ENCODE data around the gene ADGRB3. TPM values are rescaled to one million over a fixed set of nuclear protein-coding genes. Genes with fewer than 3 reads are reported as not detected.
"Not testable (repeated sequence)": the region's sequence is repeated elsewhere in the genome, so short reads cannot be mapped to it uniquely, and the experiment has no call there.

ADGRB3 gene
- total and polyA plus RNA-seq, 2 donors (not counting 1 experiment from before 2014, with no cell fraction given) = not detected

GRCh38 chr6:69111301-69111700, 476.2 kb downstream of the ADGRB3 start:
- no CpG with 5 or more reads among the region's 2 CpGs for WGBS (ENCODE audit: insufficient coverage)
- no peak overlapping the region for H3K27ac Mint-ChIP-seq
- ATAC-seq (ENCODE audit: low read depth) = no peak
- H2AFZ ChIP-seq (ENCODE audit: insufficient read depth, low read depth, low read length, poor library complexity, severe bottlenecking) = no peak overlapping the region
- no peak overlapping the region for H3K4me3 Mint-ChIP-seq
- DNase-seq = no peak
- H3K4me2 ChIP-seq (replicated peaks; ENCODE audit: low read depth, low read length, poor library complexity, severe bottlenecking) = no peak overlapping the region
- H3K27me3 ChIP-seq (replicated peaks in 1 of 4; ENCODE audit: control extremely low read depth in 1 of 4, control insufficient read depth in 3 of 4, insufficient read depth in 4 of 4, low read length in 3 of 4) = no peaks in the 10 kb centered on the region
- no peaks in the 10 kb centered on the region for H3K9me3 Mint-ChIP-seq (ENCODE audit: insufficient read depth)
- no peaks in the 10 kb centered on the region for H3K4me1 ChIP-seq (ENCODE audit: control insufficient read depth in 2 of 2, insufficient read depth in 2 of 2, low read length in 2 of 2)
- H3K4me1 Mint-ChIP-seq = no peaks in the 10 kb centered on the region
- ChIA-PET CTCF (interaction anchor here (0.6 kb wide), 1 partner anchor 1219 kb away, joined by 3 read pairs; no protein-coding TSS in a partner anchor), POLR2A (no interaction called here)
- intact Hi-C loops (cut with micrococcal nuclease) = no loop called here
- no peak overlapping the region for H3K9ac ChIP-seq (ENCODE audit: low read length)
- TF ChIP-seq EZH2 (IDR thresholded peaks at IDR 0.05; ENCODE audit: borderline replicate concordance, insufficient read depth, low read depth, low read length, poor library complexity, severe bottlenecking) = no peak
- TF ChIP-seq CTCF (IDR thresholded peaks at IDR 0.05) = no peak
- H3K9me3 ChIP-seq (ENCODE audit: control extremely low read depth in 1 of 3, control insufficient read depth in 2 of 3, insufficient read depth in 1 of 3, low read length in 2 of 3) = peaks cover 0 to 3% (median 0%) of the 10 kb centered on the region in 3 donors
- H3K79me2 ChIP-seq (ENCODE audit: control insufficient read depth, insufficient read depth, low read length) = no peaks in the 10 kb centered on the region
- no peaks in the 10 kb centered on the region for H3K27me3 Mint-ChIP-seq
- H3K36me3 ChIP-seq (replicated peaks in 1 of 2; ENCODE audit: control extremely low read depth in 1 of 2, control insufficient read depth in 1 of 2, extremely low read depth in 1 of 2, insufficient read depth in 2 of 2, low read length in 1 of 2) = no peaks in the 10 kb centered on the region
- H3K4me3 ChIP-seq (ENCODE audit: control extremely low read depth in 1 of 5, extremely low read depth in 1 of 5, insufficient read depth in 1 of 5, low read depth in 2 of 5, low read length in 4 of 5) = no peak overlapping the region
- H3K27ac ChIP-seq (ENCODE audit: low read length in 2 of 2) = no peak overlapping the region
- no peaks in the 10 kb centered on the region for H4K20me1 ChIP-seq (ENCODE audit: control insufficient read depth, insufficient read depth, low read length, poor library complexity, severe bottlenecking)

DNA sequence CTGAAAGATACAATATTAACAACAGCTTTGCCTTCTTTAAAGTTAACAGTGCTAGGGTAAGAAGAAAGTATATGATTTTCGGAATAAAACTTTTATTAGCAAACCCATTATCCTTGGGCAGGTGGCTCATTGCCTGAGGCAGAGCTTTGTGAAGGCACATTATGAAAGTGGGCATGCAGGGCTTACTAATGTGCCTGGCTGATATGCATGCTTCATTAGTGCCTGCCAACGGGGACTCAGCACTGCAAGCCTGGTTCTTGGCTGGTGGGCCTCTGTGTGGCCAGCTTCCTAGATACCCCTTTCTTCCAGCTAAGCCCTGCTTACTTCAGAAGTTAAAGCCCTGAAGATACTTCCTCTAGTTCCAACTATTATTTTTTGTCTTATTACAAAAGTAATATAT, 481.6 kb downstream of the ADGRB3 start:
- H3K27me3 ChIP-seq (replicated peaks in 1 of 4; ENCODE audit: control extremely low read depth in 1 of 4, control insufficient read depth in 3 of 4, insufficient read depth in 4 of 4, low read length in 3 of 4) = no peaks in the 10 kb centered on the region
- no peak overlapping the region for H2AFZ ChIP-seq (ENCODE audit: insufficient read depth, low read depth, low read length, poor library complexity, severe bottlenecking)
- no peaks in the 10 kb centered on the region for H3K4me1 ChIP-seq (ENCODE audit: control insufficient read depth in 2 of 2, insufficient read depth in 2 of 2, low read length in 2 of 2)
- ATAC-seq (ENCODE audit: low read depth) (no peak), DNase-seq (no peak)
- intact Hi-C loops (cut with micrococcal nuclease) = no loop called here
- H3K9ac ChIP-seq (ENCODE audit: low read length) = no peak overlapping the region
- H3K4me3 ChIP-seq (ENCODE audit: control extremely low read depth in 1 of 5, extremely low read depth in 1 of 5, insufficient read depth in 1 of 5, low read depth in 2 of 5, low read length in 4 of 5) = no peak overlapping the region
- Mint-ChIP-seq H3K4me3 (no peak overlapping the region), H3K27me3 (no peaks in the 10 kb centered on the region), H3K27ac (no peak overlapping the region), H3K9me3 (ENCODE audit: insufficient read depth) (no peaks in the 10 kb centered on the region), H3K4me1 (no peaks in the 10 kb centered on the region)
- WGBS (ENCODE audit: insufficient coverage) = no CpG with 5 or more reads among the region's 2 CpGs
- CTCF ChIA-PET = no interaction called here
- TF ChIP-seq EZH2 (IDR thresholded peaks at IDR 0.05; ENCODE audit: borderline replicate concordance, insufficient read depth, low read depth, low read length, poor library complexity, severe bottlenecking) = no peak
- no peak for TF ChIP-seq CTCF (IDR thresholded peaks at IDR 0.05)
- no peaks in the 10 kb centered on the region for H3K79me2 ChIP-seq (ENCODE audit: control insufficient read depth, insufficient read depth, low read length)
- H4K20me1 ChIP-seq (ENCODE audit: control insufficient read depth, insufficient read depth, low read length, poor library complexity, severe bottlenecking) = no peaks in the 10 kb centered on the region
- POLR2A ChIA-PET = no interaction called here
- H3K36me3 ChIP-seq (replicated peaks in 1 of 2; ENCODE audit: control extremely low read depth in 1 of 2, control insufficient read depth in 1 of 2, extremely low read depth in 1 of 2, insufficient read depth in 2 of 2, low read length in 1 of 2) = no peaks in the 10 kb centered on the region
- no peak overlapping the region for H3K27ac ChIP-seq (ENCODE audit: low read length in 2 of 2)
- peaks cover 0 to 7% (median 0%) of the 10 kb centered on the region in 3 donors for H3K9me3 ChIP-seq (ENCODE audit: control extremely low read depth in 1 of 3, control insufficient read depth in 2 of 3, insufficient read depth in 1 of 3, low read length in 2 of 3)
- no peak overlapping the region for H3K4me2 ChIP-seq (replicated peaks; ENCODE audit: low read depth, low read length, poor library complexity, severe bottlenecking)

GRCh38 chr6:69121461-69122406, 486.7 kb downstream of the ADGRB3 start:
- H3K79me2 ChIP-seq (ENCODE audit: control insufficient read depth, insufficient read depth, low read length); CTCF ChIA-PET; POLR2A ChIA-PET; H3K27me3 Mint-ChIP-seq; H3K4me3 ChIP-seq (ENCODE audit: control extremely low read depth in 1 of 5, extremely low read depth in 1 of 5, insufficient read depth in 1 of 5, low read depth in 2 of 5, low read length in 4 of 5); H3K4me2 ChIP-seq (replicated peaks; ENCODE audit: low read depth, low read length, poor library complexity, severe bottlenecking); H2AFZ ChIP-seq (ENCODE audit: insufficient read depth, low read depth, low read length, poor library complexity, severe bottlenecking); H3K9me3 ChIP-seq (ENCODE audit: control extremely low read depth in 1 of 3, control insufficient read depth in 2 of 3, insufficient read depth in 1 of 3, low read length in 2 of 3); H3K4me1 ChIP-seq (ENCODE audit: control insufficient read depth in 2 of 2, insufficient read depth in 2 of 2, low read length in 2 of 2); H3K4me1 Mint-ChIP-seq; H4K20me1 ChIP-seq (ENCODE audit: control insufficient read depth, insufficient read depth, low read length, poor library complexity, severe bottlenecking); H3K4me3 Mint-ChIP-seq; DNase-seq; H3K36me3 ChIP-seq (replicated peaks in 1 of 2; ENCODE audit: control extremely low read depth in 1 of 2, control insufficient read depth in 1 of 2, extremely low read depth in 1 of 2, insufficient read depth in 2 of 2, low read length in 1 of 2); H3K27ac ChIP-seq (ENCODE audit: low read length in 2 of 2); H3K27ac Mint-ChIP-seq; ATAC-seq (ENCODE audit: low read depth); intact Hi-C loops (cut with micrococcal nuclease); H3K9ac ChIP-seq (ENCODE audit: low read length); H3K9me3 Mint-ChIP-seq (ENCODE audit: insufficient read depth); H3K27me3 ChIP-seq (replicated peaks in 1 of 4; ENCODE audit: control extremely low read depth in 1 of 4, control insufficient read depth in 3 of 4, insufficient read depth in 4 of 4, low read length in 3 of 4): not testable (repeated sequence)
- 94% methylated on average over 43 of the region's 51 CpGs for WGBS (ENCODE audit: insufficient coverage)
